Measurements from ENCODE around the gene SP3.
A peak's percentile ranks its signal among the peaks of the same experiment; 100 is the strongest.

SP3 gene

GRCh38 chr2:173966274-173967098 lies 1.3 kb upstream of the SP3 start:
- in situ Hi-C loops (cut with MboI; ENCODE audit: low sequenced_read_pairs, unreplicated experiment), result no loop called here
- no peak for DNase-seq (ENCODE audit: low spot score)
- no peak for TF ChIP-seq CTCF (IDR thresholded peaks at IDR 0.05; ENCODE audit: borderline replicate concordance, control extremely low read depth, extremely low read depth, insufficient read depth, missing control alignments)

GRCh38 chr2:173964565-173965371 lies 405 bp downstream of the SP3 start:
- TF ChIP-seq CTCF (IDR thresholded peaks at IDR 0.05; ENCODE audit: borderline replicate concordance, control extremely low read depth, extremely low read depth, insufficient read depth, missing control alignments), result no peak
- peak; percentile 72 for DNase-seq (ENCODE audit: low spot score)
- in situ Hi-C loops (cut with MboI; ENCODE audit: low sequenced_read_pairs, unreplicated experiment), result no loop called here

- in situ Hi-C loops (cut with MboI; ENCODE audit: low sequenced_read_pairs, unreplicated experiment), result no loop called here
- no peak for TF ChIP-seq CTCF (IDR thresholded peaks at IDR 0.05; ENCODE audit: borderline replicate concordance, control extremely low read depth, extremely low read depth, insufficient read depth, missing control alignments)
- peak; percentile 87 for DNase-seq (ENCODE audit: low spot score)
Measured at GRCh38 chr2:173963817-173964564, 1.2 kb downstream of the SP3 start.

GRCh38 chr2:173963323-173963816 lies 1.8 kb downstream of the SP3 start:
- in situ Hi-C loops (cut with MboI; ENCODE audit: low sequenced_read_pairs, unreplicated experiment), result no loop called here
- no peak for TF ChIP-seq CTCF (IDR thresholded peaks at IDR 0.05; ENCODE audit: borderline replicate concordance, control extremely low read depth, extremely low read depth, insufficient read depth, missing control alignments)
- peak; percentile 51 for DNase-seq (ENCODE audit: low spot score)

- in situ Hi-C loops (cut with MboI; ENCODE audit: low sequenced_read_pairs, unreplicated experiment), result no loop called here
- peak; percentile 25 for DNase-seq (ENCODE audit: low spot score)
- TF ChIP-seq CTCF (IDR thresholded peaks at IDR 0.05; ENCODE audit: borderline replicate concordance, control extremely low read depth, extremely low read depth, insufficient read depth, missing control alignments), result no peak
Measured at GRCh38 chr2:173962583-173963110, 2.5 kb downstream of the SP3 start.

GRCh38 chr2:173962031-173962430 lies 3.1 kb downstream of the SP3 start:
- in situ Hi-C loops (cut with MboI; ENCODE audit: low sequenced_read_pairs, unreplicated experiment), result no loop called here
- no peak for TF ChIP-seq CTCF (IDR thresholded peaks at IDR 0.05; ENCODE audit: borderline replicate concordance, control extremely low read depth, extremely low read depth, insufficient read depth, missing control alignments)
- no peak for DNase-seq (ENCODE audit: low spot score)
